DND-41 (cell line): ENCODE results near the gene C22orf42.

Experiments
- CTCF ChIP-seq: IDR thresholded peaks from 2 replicates; pipeline ENCODE4 v1.5.1; 2012; ENCODE audit warnings: borderline replicate concordance, low read length, moderate library complexity, mild to moderate bottlenecking; ENCODE audit not compliant: poor library complexity, severe bottlenecking; ENCODE audit errors: extremely low read depth
- EZH2 ChIP-seq: IDR thresholded peaks from 3 replicates; pipeline ENCODE4 v1.6.1; 2012; ENCODE audit warnings: borderline replicate concordance, low read depth, mild to moderate bottlenecking, moderate library complexity, low read length, inconsistent platforms; ENCODE audit not compliant: severe bottlenecking

GRCh38 chr22:32185821-32186220, 26.7 kb upstream of the C22orf42 start:
- TF ChIP-seq CTCF (no peak), EZH2 (no peak)
